HEK293 (cell line): ENCODE data around the gene MRTFA.

Experiments used
- CTCF ChIA-PET: fragments of 350-600 bp; formaldehyde crosslinking; extraction: SDS; loops from one replicate; lab custom pipeline; 2021; ENCODE audit warnings: antibody characterized with exemption; lab: Yijun Ruan, JAX
- POLR2A ChIA-PET: fragments of 300-600 bp; formaldehyde crosslinking; extraction: SDS; loops from one replicate; lab custom pipeline; 2020; ENCODE audit warnings: antibody characterized with exemption, inconsistent platforms; lab: Yijun Ruan, JAX
- H3K27ac ChIP-seq: fragments of 200-500 bp; sonication (Bioruptor generic); 2 replicates; pipeline ENCODE4 v1.5.1; 2014; ENCODE audit warnings: low read depth, low read length, control low read depth, inconsistent platforms; ENCODE audit errors: extremely low read depth
- H3K36me3 ChIP-seq, 2 experiments: fragments of 200-500 bp in 1 of 2; sonication (Bioruptor generic) in 1 of 2; 1 replicate in 1 of 2; 2 replicates in 1 of 2; pipeline ENCODE4 v1.5.1; 2014 to 2017; ENCODE audit warnings: inconsistent platforms in 2 of 2, low read length in 2 of 2; ENCODE audit not compliant: control insufficient read depth in 2 of 2, insufficient read depth in 1 of 2
- H3K4me1 ChIP-seq: fragments of 200-500 bp; sonication (Bioruptor generic); 2 replicates; pipeline ENCODE4 v1.5.1; 2014; ENCODE audit warnings: mild to moderate bottlenecking, low read length, inconsistent platforms; ENCODE audit not compliant: control insufficient read depth, insufficient read depth
- H3K4me3 ChIP-seq: 2 replicates; pipeline ENCODE4 v1.5.1; 2011; ENCODE audit warnings: low read depth, mild to moderate bottlenecking, control low read depth, low read length, moderate library complexity
- H3K9me3 ChIP-seq: fragments of 200-500 bp; sonication (Bioruptor generic); 2 replicates; pipeline ENCODE4 v1.5.1; 2014; ENCODE audit warnings: low read depth, low read length, inconsistent platforms; ENCODE audit not compliant: control insufficient read depth, insufficient read depth
- HIC1 ChIP-seq: fragments of 450-650 bp; formaldehyde crosslinking; IDR thresholded peaks from 2 replicates; pipeline ENCODE4 v1.5.1; 2016; ENCODE audit warnings: missing biosample characterization, missing genetic modification characterization
- KLF17 ChIP-seq: fragments of 450-650 bp; formaldehyde crosslinking; IDR thresholded peaks from 2 replicates; pipeline ENCODE4 v1.5.1; 2016; ENCODE audit warnings: missing biosample characterization, missing genetic modification characterization
- MEIS1 ChIP-seq: sonication (generic); formaldehyde crosslinking; IDR thresholded peaks from 2 replicates; pipeline ENCODE4 v1.8.1; 2022; ENCODE audit warnings: missing genetic modification reagents, mild to moderate bottlenecking, borderline replicate concordance
- PATZ1 ChIP-seq: fragments of 450-650 bp; formaldehyde crosslinking; IDR thresholded peaks from 2 replicates; pipeline ENCODE4 v1.5.1; 2016; ENCODE audit warnings: missing biosample characterization, missing genetic modification characterization
- SP2 ChIP-seq: fragments of 450-650 bp; formaldehyde crosslinking; IDR thresholded peaks from 2 replicates; pipeline ENCODE4 v1.5.1; 2016; ENCODE audit warnings: missing biosample characterization, missing genetic modification characterization
- SP3 ChIP-seq: fragments of 450-650 bp; formaldehyde crosslinking; IDR thresholded peaks from 2 replicates; pipeline ENCODE4 v1.5.1; 2016; ENCODE audit warnings: missing biosample characterization, missing genetic modification characterization
- YY1 ChIP-seq: fragments of 450-650 bp; formaldehyde crosslinking; IDR thresholded peaks from 2 replicates; pipeline ENCODE4 v1.5.1; 2018; ENCODE audit warnings: missing biosample characterization, missing genetic modification characterization
- ZBTB44 ChIP-seq: fragments of 450-650 bp; IDR thresholded peaks from 2 replicates; pipeline ENCODE4 v1.5.1; 2018; ENCODE audit warnings: missing biosample characterization, mild to moderate bottlenecking, missing genetic modification characterization
- ZBTB8A ChIP-seq: fragments of 450-650 bp; formaldehyde crosslinking; IDR thresholded peaks from 2 replicates; pipeline ENCODE4 v1.5.1; 2016; ENCODE audit warnings: missing biosample characterization, missing genetic modification characterization
- ZNF16 ChIP-seq: fragments of 450-650 bp; formaldehyde crosslinking; IDR thresholded peaks from 2 replicates; pipeline ENCODE4 v1.5.1; 2016; ENCODE audit warnings: low read depth, missing biosample characterization, missing genetic modification characterization
- ZNF416 ChIP-seq: fragments of 450-650 bp; formaldehyde crosslinking; IDR thresholded peaks from 2 replicates; pipeline ENCODE4 v1.5.1; 2016; ENCODE audit warnings: missing biosample characterization, missing genetic modification characterization
- ZNF529 ChIP-seq: fragments of 450-650 bp; formaldehyde crosslinking; IDR thresholded peaks from 2 replicates; pipeline ENCODE4 v1.5.1; 2017; ENCODE audit warnings: missing genetic modification characterization, missing biosample characterization; ENCODE audit not compliant: insufficient replicate concordance
- ZNF596 ChIP-seq: fragments of 450-650 bp; IDR thresholded peaks from 2 replicates; pipeline ENCODE4 v1.5.0; 2018; ENCODE audit warnings: missing biosample characterization, mild to moderate bottlenecking, missing genetic modification characterization, moderate library complexity
- ZNF645 ChIP-seq: fragments of 450-650 bp; formaldehyde crosslinking; IDR thresholded peaks from 2 replicates; pipeline ENCODE4; 2016; ENCODE audit warnings: missing biosample characterization, missing genetic modification characterization
- ZNF658 ChIP-seq: fragments of 450-650 bp; formaldehyde crosslinking; IDR thresholded peaks from 2 replicates; pipeline ENCODE4; 2016; ENCODE audit warnings: missing biosample characterization, missing genetic modification characterization
- ZNF692 ChIP-seq: fragments of 450-650 bp; formaldehyde crosslinking; IDR thresholded peaks from 2 replicates; pipeline ENCODE4 v1.5.1; 2016; ENCODE audit warnings: missing biosample characterization, missing genetic modification characterization

Gene MRTFA

GRCh38 chr22:40641269-40641668, 4.8 kb upstream of the MRTFA start:
- H3K36me3 ChIP-seq, result no peaks in the 10 kb centered on the region
- H3K9me3 ChIP-seq, result no peaks in the 10 kb centered on the region
- TF ChIP-seq SP2 (0 out of 2 replicates have a peak, but pooled peaks have one; percentile 24), PATZ1 (tag by site-specific recombination) (0 out of 2 replicates have a peak, but pooled peaks have one; percentile 40), ZNF645 (tag by site-specific recombination) (no peak)
- ChIA-PET CTCF (interaction anchor here (0.7 to 13.4 kb wide), 5 partner anchors 8 to 205 kb away, joined by 3 to 278 read pairs (median 4); no protein-coding TSS in a partner anchor), POLR2A (interaction anchor here (0.9 to 1.4 kb wide), 2 partner anchors 108 to 380 kb away, joined by 3 read pairs; no protein-coding TSS in a partner anchor)
- no peak overlapping the region for H3K4me3 ChIP-seq
- no peak overlapping the region for H3K27ac ChIP-seq
- H3K4me1 ChIP-seq, result peaks cover 3% of the 10 kb centered on the region; the same call in 1 of the 2 replicates

- Histone ChIP-seq H3K4me3 (no peak overlapping the region), H3K9me3 (no peaks in the 10 kb centered on the region), H3K27ac (no peak overlapping the region), H3K36me3 (no peaks in the 10 kb centered on the region), H3K4me1 (peaks cover 12% of the 10 kb centered on the region; the same call in 1 of the 2 replicates)
- TF ChIP-seq YY1, result no peak
- no peak for TF ChIP-seq ZBTB8A (tag by site-specific recombination)
- no peak for TF ChIP-seq ZNF658 (tag by site-specific recombination)
- no peak for TF ChIP-seq MEIS1 (CRISPR knock-in tag)
- no peak for TF ChIP-seq ZNF529
- TF ChIP-seq ZNF16 (tag by site-specific recombination), result no peak
- no peak for TF ChIP-seq ZNF596 (tag by site-specific recombination)
- TF ChIP-seq ZBTB44 (tag by site-specific recombination), result no peak
- no peak for TF ChIP-seq HIC1 (tag by site-specific recombination)
- no peak for TF ChIP-seq ZNF416 (tag by site-specific recombination)
- TF ChIP-seq SP3 (tag by site-specific recombination), result no peak
- no peak for TF ChIP-seq KLF17 (tag by site-specific recombination)
- TF ChIP-seq ZNF692, result no peak
- CTCF ChIA-PET, result interaction anchor here (0.7 to 2.4 kb wide), 2 partner anchors 8 to 106 kb away, joined by 4 to 11 read pairs; no protein-coding TSS in a partner anchor
- POLR2A ChIA-PET, result interaction anchor here (0.7 kb wide), 1 partner anchor 698 kb away, joined by 4 read pairs; no protein-coding TSS in a partner anchor
Observed at GRCh38 chr22:40638261-40638660, 1.7 kb upstream of the MRTFA start.
